GM19397 (cell line): Measurements from ENCODE around the gene RHEX.

Source experiments
- ATAC-seq: cut with Tn5 transposase; IDR thresholded peaks from one replicate; pipeline ENCODE4 v1.9.1; 2021; ENCODE audit warnings: mild to moderate bottlenecking, moderate library complexity; ENCODE audit not compliant: unreplicated experiment

The RHEX gene

GRCh38 chr1:206114692-206115640 is 62.0 kb downstream of the RHEX start:
- no peak for ATAC-seq

DNA sequence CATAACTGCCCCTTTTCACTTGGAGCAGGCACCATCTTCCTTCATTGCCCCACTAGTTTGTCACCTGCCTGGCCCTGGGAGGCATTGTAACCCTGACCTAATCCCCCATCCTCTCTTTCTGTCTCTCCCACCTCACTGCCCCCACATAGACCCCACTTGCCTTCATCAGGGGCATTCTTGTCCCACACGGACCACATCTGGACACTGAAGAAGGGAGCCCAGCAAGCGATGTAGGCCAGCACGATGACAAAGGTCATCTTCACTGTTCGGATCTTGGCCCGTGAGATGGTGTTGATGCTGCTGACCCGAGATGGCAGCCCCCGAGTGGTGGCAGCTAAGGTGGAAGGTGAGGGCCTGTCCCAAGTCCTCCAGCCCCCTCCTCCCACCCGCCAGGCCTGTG is 62.8 kb downstream of the RHEX start:
- no peak for ATAC-seq

DNA sequence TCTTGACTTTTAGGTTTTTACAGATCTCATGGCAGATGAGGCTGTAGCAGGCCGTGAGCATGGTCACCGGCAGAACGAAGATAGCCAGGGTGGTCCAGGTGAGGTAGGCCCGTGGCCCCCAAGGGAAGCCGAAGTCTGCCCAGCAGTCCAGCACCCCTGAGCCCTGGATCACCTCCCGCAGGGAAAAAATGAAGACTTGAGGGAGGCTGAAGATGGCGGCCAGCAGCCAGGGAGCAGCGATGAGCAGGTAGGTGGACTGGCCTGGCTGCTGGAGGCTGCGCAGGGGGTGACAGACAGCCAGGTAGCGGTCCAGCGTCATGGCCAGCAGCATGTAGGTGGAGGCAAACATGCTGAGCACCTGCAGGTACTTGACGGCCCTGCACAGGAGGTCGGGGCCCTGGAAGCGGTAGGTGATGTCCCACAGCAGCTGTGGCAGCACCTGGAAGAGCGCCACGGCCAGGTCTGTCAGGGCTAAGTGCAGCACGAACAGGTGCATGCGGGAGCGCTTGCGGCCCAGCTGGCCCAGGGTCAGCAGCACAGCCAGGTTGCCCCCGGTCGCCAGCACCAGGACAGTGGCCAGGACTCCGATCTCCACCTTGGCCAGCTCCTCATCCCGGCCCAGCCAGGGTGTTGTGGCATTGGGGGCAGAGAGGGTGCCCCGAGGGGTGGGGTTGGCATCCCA is 63.4 kb downstream of the RHEX start:
- ATAC-seq: no peak

- ATAC-seq: no peak
Observed at GRCh38 chr1:206116873-206117150, 63.8 kb downstream of the RHEX start.

DNA sequence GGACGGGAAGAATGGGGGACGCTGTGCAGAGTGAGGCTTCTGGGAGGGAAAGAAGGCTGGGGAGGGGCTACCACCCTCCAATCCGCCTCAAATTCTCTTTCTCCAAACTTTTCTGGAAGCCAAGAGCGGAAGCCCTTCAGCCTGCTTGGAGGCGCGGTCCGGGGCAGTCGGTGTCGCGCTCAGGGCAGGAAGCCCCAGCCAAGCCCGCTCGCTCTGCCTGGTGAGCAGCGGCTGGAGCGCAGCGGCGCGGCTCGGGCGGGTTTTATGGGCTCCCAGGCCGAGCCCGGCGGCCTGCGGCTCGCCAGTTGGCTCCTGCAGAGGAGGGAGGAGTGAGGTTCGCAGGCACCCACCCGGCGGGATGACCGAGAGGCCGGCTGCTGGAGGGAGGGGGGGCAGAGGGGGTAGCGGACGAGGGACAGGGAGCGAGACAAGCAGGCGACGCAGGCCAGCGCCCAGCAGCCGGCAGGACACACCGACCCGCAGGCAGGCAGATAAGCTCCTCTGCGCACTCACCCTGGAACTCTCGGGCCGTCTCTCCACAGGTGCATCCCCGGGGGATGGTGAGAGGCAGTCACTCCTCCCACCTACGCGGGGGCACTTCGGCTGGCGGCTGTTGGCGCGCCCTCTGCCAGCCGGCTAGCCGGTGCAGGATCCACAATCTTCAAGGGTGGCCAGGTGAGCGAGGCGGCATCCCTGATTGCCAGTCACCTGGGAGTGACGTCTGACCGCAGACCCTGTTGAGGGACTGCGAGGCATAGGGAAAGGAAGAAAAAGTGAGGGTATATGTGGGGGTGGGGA is 64.4 kb downstream of the RHEX start, which contains the start of gene AVPR1B:
Gene AVPR1B (minus strand): TSS at position 238 of the 798 bp plus-strand sequence. CDS start 498 bp downstream, outside the sequence.
- no peak for ATAC-seq

GRCh38 chr1:206120406-206120805 is 67.4 kb downstream of the RHEX start:
- ATAC-seq: no peak

GRCh38 chr1:206121269-206121668 is 68.3 kb downstream of the RHEX start:
- no peak for ATAC-seq

DNA sequence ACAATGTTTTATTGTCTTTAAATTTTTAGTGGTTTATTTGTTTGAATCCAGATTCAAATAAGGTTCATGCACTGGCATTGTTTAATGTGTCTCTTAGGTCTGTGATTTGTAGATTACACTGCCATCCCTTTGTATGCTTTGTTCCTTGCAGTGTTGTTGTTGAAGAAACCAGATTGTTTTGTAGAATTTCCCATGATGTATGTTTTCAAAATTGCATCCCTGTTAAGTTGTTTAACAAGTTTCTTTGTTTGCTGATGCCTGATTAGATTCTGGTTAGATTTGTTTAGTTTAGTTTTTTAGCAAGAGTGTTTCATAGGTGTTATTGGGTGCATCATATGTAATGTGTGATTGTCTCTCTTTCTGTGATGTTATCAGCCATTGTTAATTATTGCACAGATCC is 69.7 kb downstream of the RHEX start:
- no peak for ATAC-seq

DNA sequence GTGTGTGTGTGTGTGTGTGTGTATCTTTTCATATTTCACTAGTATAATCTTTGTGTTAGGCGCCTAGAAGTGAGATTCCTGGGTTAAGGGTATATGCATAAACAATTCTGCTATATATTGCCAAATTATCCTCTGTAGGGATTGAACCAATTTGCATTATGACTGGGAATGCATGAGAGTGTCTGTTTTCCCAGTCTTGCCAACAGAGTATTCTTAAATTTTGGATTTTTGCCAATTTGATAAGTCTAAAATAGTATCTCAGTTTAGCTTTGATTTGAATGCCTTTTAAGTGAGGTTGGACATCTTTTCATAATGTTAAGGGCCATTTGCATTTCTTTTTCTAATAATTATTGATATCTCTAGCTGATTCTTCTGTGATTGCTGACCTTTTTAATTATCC is 72.4 kb downstream of the RHEX start:
- no peak for ATAC-seq

DNA sequence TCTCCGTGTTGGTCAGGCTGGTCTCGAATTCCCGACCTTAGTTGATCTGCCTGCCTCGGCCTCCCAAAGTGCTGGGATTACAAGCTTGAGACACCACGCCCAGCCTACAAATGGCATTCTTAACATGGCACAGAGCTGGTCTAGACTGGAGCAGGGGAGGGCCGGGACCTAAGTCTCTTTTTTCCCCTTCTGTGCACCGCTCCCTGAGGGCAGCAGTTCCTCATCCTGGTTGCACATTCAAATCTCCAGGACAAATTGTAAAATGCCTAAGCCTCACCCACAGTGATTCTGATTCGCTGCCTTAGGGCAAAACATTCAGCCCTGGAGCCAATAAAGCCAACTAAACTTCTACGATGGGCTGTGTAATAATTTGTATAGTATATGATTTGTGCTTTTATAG is 74.4 kb downstream of the RHEX start:
- no peak for ATAC-seq

DNA sequence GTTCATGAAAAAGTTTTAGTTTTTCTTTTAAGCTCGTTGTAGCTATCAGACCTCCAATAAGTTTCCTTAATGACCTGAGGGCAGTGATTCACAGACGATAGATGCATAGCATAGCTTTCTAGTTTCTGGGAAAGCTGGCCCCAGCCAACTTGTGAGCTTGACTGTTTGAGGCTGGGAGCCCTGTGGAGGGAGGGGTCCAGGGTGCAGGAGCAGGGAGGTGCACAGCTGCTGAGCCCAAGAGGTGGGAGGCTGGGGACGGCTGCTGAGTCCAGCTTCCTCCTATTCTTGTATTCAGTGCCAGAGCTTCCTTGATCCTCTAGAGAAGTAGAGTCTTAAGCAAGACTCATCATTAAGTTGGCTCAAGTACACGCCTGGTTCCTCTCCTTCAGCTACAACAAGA is 75.2 kb downstream of the RHEX start:
- no peak for ATAC-seq

DNA sequence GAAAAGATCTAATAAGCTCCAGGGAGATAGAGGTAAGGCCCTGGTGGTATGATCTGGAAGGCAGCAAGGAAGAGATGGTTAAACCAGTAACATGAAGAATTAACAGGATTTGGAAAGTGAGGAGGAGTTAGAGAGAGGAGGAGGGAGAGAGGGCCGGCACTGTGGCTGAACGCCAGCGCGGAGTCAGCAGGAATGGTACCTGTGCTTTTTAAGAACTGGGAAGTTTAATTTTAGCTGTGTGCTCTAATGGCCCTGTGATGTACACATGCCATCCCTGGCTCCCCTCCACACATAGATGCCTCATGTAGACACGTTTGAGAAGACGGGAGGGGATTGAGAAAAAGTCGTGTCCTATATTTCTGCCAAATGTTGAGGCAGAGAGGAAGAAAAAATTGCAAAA is 78.1 kb downstream of the RHEX start:
- ATAC-seq: no peak

DNA sequence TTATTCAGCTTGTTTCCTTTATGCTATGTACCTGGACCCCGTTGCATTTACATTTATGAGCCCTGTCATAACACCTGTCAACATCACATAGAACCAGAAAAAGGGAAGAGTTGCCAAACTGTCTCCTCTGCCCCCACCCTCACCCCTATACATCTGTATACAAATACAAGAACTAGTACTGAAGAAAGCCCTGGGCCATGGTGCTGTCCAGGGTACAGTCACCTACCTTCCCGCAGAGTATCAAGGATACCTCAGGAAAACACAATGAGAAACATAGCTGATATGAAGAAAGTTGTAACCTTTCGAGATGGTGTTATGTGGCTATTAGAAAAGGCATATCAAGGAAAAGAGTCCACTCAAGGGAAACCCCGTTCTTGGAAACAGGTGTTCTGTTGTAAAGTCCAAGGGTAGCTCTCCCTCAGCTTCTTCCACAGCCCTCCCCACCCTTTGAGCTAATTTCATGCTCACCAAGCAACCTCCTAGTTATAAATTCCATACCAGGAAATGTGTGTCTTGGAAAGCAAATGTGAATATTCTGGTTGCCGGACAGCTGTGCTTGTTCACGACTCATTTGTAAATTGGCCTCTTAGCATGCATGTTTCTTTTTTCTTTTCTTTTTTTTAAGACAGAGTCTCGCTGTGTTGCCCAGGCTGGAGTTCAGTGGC is 80.9 kb downstream of the RHEX start:
- no peak for ATAC-seq

DNA sequence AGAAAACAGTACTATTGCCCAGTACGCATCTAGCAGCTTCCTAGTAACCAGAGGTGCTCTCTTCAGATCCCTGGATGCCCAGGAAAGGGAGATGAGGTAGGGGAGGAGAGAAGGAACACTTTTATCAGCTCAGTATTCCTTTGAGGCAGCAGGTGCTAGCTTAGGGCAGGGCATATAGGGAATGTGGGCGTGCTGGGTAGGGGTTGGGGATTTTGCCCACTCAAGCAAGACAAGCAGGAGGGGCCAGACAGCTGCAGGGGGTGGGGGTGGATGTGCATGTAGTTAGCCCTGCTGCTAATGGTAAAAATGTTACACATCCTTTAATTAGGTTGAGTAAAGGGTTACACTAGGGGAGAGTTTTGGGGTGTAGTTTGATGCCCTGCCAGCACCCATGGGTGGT is 82.3 kb downstream of the RHEX start:
- ATAC-seq: no peak

GRCh38 chr1:206136241-206136640 is 83.3 kb downstream of the RHEX start:
- ATAC-seq: no peak

- ATAC-seq: no peak
Observed at GRCh38 chr1:206142011-206142410, 89.0 kb downstream of the RHEX start.

DNA sequence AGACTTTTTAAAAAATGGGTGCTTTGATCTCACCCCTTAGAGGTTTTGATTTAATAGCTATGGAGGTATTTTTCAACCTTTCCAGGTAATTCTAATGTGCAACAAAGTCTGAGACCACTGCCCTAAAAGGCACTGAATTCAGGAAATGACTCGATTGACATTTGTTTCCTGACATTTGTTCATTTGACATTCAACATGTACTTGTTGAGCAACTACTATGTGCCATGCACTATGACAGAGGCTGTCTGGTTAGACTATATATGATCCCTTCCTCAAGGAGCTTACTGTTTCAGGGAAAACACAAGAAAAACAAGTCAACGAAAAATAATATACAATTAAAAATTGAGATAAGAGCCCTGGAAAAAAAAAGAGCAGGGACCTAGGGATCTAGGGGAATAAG is 89.8 kb downstream of the RHEX start:
- no peak for ATAC-seq

DNA sequence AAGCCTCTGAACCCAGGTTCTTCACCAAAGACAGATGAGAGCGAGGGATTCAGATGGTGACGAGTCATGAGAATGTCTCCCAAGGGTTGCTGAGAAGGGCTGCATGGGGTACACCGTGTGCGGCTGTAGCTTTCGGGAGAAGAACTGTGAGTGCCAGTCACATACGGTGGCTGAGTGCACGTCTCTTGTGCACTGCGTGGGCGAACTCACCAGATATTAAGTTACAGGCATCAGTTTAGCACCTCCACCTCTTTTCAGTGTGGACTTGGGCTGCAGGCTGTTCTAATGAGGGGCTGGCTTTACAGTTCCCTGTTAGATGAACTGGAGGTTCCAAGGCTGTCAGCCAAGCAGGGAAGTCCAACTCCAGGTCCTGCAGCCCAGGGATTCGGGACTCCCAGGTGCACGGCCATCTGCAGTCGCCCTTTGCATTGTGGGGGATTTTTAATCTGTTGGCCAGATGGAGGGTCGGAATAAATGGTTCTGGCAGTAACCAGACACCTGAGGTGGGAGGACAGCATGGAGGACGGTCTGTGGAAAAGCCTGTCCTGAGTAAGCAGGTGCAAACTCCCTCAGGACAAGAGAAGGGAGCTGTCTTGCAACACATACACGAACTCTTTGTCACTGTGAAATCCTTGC is 90.7 kb downstream of the RHEX start:
- no peak for ATAC-seq

GRCh38 chr1:206144605-206145004 is 91.6 kb downstream of the RHEX start:
- no peak for ATAC-seq

- ATAC-seq: no peak
Observed at GRCh38 chr1:206145771-206146290, 92.9 kb downstream of the RHEX start.
